Measurements from ENCODE around the gene DHRSX. TPM values are rescaled to one million over a fixed set of nuclear protein-coding genes. Genes with fewer than 3 reads are reported as not detected.

DHRSX gene
- total and polyA plus RNA-seq, 10 of the 15 experiments (the other 5 are each of a cell fraction or from before 2014, with no cell fraction given), result 1.7 to 39.5 (median 16.5) TPM

DNA sequence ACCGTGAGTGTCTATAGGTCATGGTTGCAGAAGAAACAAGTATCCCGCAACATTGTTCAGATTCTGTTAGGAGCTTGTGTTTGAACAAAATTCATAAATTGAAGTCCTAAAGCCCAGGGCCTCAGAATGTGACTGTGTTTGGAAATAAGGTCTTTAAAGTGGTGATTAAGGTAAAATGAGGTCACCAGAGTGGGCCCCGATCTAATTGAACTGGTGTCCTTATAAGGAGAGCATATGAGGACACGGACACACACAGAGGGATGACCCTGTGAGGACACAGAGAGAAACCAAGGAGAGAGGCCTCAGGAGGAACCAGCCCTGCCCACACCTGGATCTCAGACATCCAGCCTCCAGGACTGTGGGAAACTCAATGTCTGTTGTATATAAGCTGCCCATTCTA lies 76.9 kb downstream of the DHRSX start:
- Histone ChIP-seq H3K4me3 (no peak overlapping the region), H3K9ac (ENCODE audit: control insufficient read depth, insufficient read depth, low read length) (no peak overlapping the region), H3K36me3 (ENCODE audit: control insufficient read depth in 2 of 2, insufficient read depth in 2 of 2, low read length in 1 of 2) (peaks cover 0 to 6% of the 10 kb centered on the region in 2 experiments; a peak in 1 of 4 replicates), H4K20me1 (ENCODE audit: control insufficient read depth, insufficient read depth) (no peaks in the 10 kb centered on the region), H3K79me2 (ENCODE audit: control insufficient read depth, insufficient read depth, low read length) (no peaks in the 10 kb centered on the region), H3K27ac (ENCODE audit: control insufficient read depth, insufficient read depth) (no peak overlapping the region), H3K4me2 (ENCODE audit: control insufficient read depth, insufficient read depth) (no peak overlapping the region), H3K4me1 (ENCODE audit: control insufficient read depth, insufficient read depth, low read length) (no peaks in the 10 kb centered on the region), H3K27me3 (replicated peaks in 1 of 2; ENCODE audit: control insufficient read depth in 2 of 2, insufficient read depth in 2 of 2, low read length in 1 of 2) (no peaks in the 10 kb centered on the region), H3K9me3 (replicated peaks; ENCODE audit: control insufficient read depth, insufficient read depth, low read length) (peaks cover 2% of the 10 kb centered on the region; the same call in 2 of the 3 replicates), H2AFZ (ENCODE audit: control insufficient read depth, low read depth, low read length) (no peak overlapping the region)
- 71% methylated on average over 4 of the region's 4 CpGs for WGBS (ENCODE audit: insufficient coverage, insufficient replicate concordance, low lambda C conversion rate, missing lambda C conversion rate)
- in situ Hi-C loops (cut with MboI) (no loop called here), intact Hi-C loops (cut with micrococcal nuclease; ENCODE audit: unreplicated experiment) (no loop called here)
- CTCF ChIA-PET, result no interaction called here
- SMC1A ChIA-PET (ENCODE audit: uncharacterized antibody, unreplicated experiment), result no interaction called here
- RAD21 ChIA-PET (ENCODE audit: unreplicated experiment), result no interaction called here
- POLR2A ChIA-PET, result no interaction called here
- ATAC-seq, result no peak
- BruUV-seq (replicated peaks), result no TSS peak
- DNase-seq (ENCODE audit: low read depth, low spot score), result no peak
- TF ChIP-seq IRF4 (IDR thresholded peaks at IDR 0.05; ENCODE audit: low read depth, low read length) (no peak), CEBPZ (IDR thresholded peaks at IDR 0.05; ENCODE audit: low read depth, low read length) (no peak), POU2F2 (IDR thresholded peaks at IDR 0.05; ENCODE audit: borderline replicate concordance, low read depth, low read length) (no peak), SMC3 (IDR thresholded peaks at IDR 0.05; ENCODE audit: borderline replicate concordance, low read length) (no peak), IKZF2 (IDR thresholded peaks at IDR 0.05) (no peak), BMI1 (IDR thresholded peaks at IDR 0.05; ENCODE audit: borderline replicate concordance) (no peak), TARDBP (IDR thresholded peaks at IDR 0.05; ENCODE audit: borderline replicate concordance) (no peak), TCF7 (IDR thresholded peaks at IDR 0.05; ENCODE audit: borderline replicate concordance) (no peak), SREBF2 (IDR thresholded peaks at IDR 0.05; ENCODE audit: low read length) (no peak), ZNF592 (IDR thresholded peaks at IDR 0.05) (no peak), MTA2 (IDR thresholded peaks at IDR 0.05; ENCODE audit: low read depth) (no peak), MYC (IDR thresholded peaks at IDR 0.05; ENCODE audit: insufficient read depth, insufficient read length, insufficient replicate concordance, low read length, severe bottlenecking) (no peak), RAD21 (IDR thresholded peaks at IDR 0.05; ENCODE audit: insufficient read depth, low read depth, low read length) (no peak), POLR2AphosphoS5 (IDR thresholded peaks at IDR 0.05; ENCODE audit: low read length) (no peak), KDM1A (IDR thresholded peaks at IDR 0.05; ENCODE audit: borderline replicate concordance) (no peak), RFX5 (IDR thresholded peaks at IDR 0.05; ENCODE audit: low read depth, low read length) (no peak)
- TF ChIP-seq, protein P1, sequence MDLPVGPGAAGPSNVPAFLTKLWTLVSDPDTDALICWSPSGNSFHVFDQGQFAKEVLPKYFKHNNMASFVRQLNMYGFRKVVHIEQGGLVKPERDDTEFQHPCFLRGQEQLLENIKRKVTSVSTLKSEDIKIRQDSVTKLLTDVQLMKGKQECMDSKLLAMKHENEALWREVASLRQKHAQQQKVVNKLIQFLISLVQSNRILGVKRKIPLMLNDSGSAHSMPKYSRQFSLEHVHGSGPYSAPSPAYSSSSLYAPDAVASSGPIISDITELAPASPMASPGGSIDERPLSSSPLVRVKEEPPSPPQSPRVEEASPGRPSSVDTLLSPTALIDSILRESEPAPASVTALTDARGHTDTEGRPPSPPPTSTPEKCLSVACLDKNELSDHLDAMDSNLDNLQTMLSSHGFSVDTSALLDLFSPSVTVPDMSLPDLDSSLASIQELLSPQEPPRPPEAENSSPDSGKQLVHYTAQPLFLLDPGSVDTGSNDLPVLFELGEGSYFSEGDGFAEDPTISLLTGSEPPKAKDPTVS (IDR thresholded peaks at IDR 0.05; ENCODE audit: low read depth, low read length), result no peak
- no peak for FAIRE-seq
